ENCODE measurements around the gene SLC19A2. TPM values are rescaled to one million over a fixed set of nuclear protein-coding genes. Genes with fewer than 3 reads are reported as not detected.

SLC19A2 gene
- polyA plus RNA-seq, 3 donors from 2014 or later: 0.38 to 2.4 (median 0.51) TPM

DNA sequence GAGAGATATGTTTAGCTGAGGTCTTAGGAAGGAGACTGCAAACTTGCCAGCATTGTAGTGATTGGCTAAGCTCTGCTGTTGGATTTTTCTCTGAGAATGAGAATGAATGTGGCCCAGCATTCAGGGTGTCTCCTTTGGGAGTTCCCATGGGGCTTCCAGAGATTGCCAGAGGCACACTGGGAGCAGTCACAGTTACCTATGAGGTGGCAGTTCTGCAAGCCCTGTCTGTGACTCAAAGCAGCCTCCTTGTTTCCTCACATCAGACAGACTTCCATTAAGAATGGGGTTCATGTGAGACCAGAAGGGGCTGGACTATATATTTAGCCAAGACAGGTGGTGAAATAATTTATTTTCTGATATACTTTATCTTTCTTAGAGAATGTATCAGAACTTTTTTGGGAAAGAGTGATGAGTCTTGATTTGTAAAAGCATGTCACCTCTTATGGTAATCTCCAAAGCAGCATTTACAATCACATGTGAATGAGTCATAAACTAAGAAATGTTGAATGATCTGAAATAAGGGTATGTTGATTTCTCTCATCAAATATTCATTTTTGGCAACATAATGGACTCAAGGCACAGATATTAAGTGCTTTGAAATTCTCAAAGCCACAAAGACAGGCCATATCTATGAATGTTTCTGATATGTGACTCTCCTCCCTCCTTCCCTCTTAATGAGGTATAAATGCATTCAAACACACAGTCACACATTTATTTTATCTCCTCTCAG is 9.5 kb upstream of the SLC19A2 start:
- H3K27me3 Mint-ChIP-seq (ENCODE audit: low read depth in 3 of 3): peaks cover 0 to 10% (median 2%) of the 10 kb centered on the region in 3 donors
- DNase-seq: no peak
- no peak overlapping the region for H3K4me3 Mint-ChIP-seq
- H3K9me3 Mint-ChIP-seq: no peaks in the 10 kb centered on the region
- no peaks in the 10 kb centered on the region for H3K36me3 Mint-ChIP-seq
- no peaks in the 10 kb centered on the region for H3K4me1 Mint-ChIP-seq
- no peak overlapping the region for H3K27ac Mint-ChIP-seq

DNA sequence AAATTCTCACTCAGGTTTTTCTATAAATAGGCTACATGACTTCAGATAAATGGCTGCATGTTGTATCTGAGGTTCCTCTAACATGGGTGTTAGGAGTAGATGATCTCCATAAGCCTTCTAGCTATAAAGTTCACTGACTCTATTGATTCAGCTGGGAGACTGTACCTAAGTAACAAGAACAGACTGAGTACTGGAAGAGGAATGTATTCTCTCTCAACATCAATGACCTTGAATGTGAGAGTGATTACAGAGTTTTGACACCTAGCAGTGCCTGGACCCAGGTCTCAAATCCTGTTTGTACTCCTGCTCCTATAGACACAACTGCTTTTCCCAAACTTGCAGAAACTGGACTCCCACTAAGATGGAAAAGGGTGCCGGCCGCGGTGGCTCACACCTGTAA is 8.6 kb upstream of the SLC19A2 start:
- Mint-ChIP-seq H3K36me3 (no peaks in the 10 kb centered on the region), H3K27me3 (ENCODE audit: low read depth in 3 of 3) (peaks cover 0 to 10% (median 2%) of the 10 kb centered on the region in 3 donors), H3K27ac (no peak overlapping the region), H3K4me3 (no peak overlapping the region), H3K4me1 (no peaks in the 10 kb centered on the region), H3K9me3 (no peaks in the 10 kb centered on the region)
- no peak for DNase-seq

DNA sequence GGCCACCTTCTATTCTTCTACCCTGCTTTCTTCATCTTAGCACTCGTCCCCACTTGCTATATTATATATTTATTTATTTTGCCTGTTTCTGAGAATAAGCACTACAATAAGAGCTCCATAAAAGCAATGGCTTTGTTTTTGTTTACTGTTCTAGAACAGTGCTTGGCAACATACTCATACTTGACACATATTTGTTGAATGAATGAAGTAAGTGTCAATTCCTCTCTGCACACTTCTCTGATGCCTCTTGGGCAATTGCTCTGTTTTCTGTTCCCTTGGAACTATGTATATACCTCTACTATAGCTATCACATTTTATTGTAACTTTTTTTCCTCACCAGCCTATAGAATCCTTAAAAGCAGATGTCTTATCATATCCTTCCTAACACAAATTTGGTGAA is 7.5 kb upstream of the SLC19A2 start:
- H3K4me1 Mint-ChIP-seq: no peaks in the 10 kb centered on the region
- H3K36me3 Mint-ChIP-seq: no peaks in the 10 kb centered on the region
- no peak overlapping the region for H3K27ac Mint-ChIP-seq
- DNase-seq: no peak
- H3K4me3 Mint-ChIP-seq: no peak overlapping the region
- no peaks in the 10 kb centered on the region for H3K9me3 Mint-ChIP-seq
- H3K27me3 Mint-ChIP-seq (ENCODE audit: low read depth in 3 of 3): peaks cover 0 to 10% (median 0%) of the 10 kb centered on the region in 3 donors

DNA sequence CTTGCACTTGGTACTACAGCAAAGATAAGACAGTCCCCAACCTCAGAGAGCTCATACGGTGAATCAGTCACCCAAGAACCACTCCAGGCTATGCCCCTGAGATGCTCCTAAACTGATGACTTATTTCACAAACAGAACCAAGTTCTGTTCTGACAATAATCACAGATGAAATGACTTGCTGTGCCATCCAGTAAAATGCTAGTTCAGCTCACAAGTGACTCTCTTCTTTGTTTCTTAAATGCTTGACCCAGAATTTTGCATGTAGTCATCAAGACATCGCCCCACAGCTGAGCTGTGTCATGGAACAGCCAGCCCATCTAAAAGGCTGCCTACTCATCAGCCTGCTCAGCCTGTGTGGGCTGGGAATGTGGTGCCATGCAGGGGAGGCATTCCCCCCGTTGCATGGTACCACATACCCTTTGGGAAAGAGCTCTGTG is 6.1 kb upstream of the SLC19A2 start:
- Mint-ChIP-seq H3K36me3 (no peaks in the 10 kb centered on the region), H3K27ac (no peak overlapping the region), H3K4me1 (peaks cover 2 to 5% of the 10 kb centered on the region in 2 donors), H3K27me3 (ENCODE audit: low read depth in 3 of 3) (peaks cover 0 to 10% (median 0%) of the 10 kb centered on the region in 3 donors), H3K9me3 (no peaks in the 10 kb centered on the region), H3K4me3 (no peak overlapping the region)
- no peak for DNase-seq

DNA sequence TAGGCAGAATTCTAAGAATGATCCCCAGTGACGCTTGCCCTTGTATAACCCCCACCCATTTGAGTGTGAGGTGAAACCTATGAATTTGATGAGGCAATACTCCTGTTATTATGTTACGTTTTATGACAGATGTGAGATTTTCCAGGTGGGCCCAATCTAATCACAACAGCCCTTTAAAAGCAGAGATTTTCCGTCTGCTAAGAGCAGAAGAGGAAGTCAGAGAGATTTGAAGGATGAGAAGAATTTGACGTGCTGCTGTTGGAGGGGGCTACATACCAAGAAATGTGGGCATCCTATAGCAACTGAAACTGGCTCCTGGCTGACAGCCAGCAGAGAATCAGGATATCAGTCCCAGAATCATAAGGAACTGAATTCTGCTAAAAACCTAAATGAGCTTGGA is 2.4 kb upstream of the SLC19A2 start:
- H3K27ac Mint-ChIP-seq: no peak overlapping the region
- H3K36me3 Mint-ChIP-seq: no peaks in the 10 kb centered on the region
- no peak for DNase-seq
- H3K27me3 Mint-ChIP-seq (ENCODE audit: low read depth in 3 of 3): peaks cover 3 to 8% (median 5%) of the 10 kb centered on the region in 3 donors
- H3K4me3 Mint-ChIP-seq: no peak overlapping the region
- no peaks in the 10 kb centered on the region for H3K9me3 Mint-ChIP-seq
- peaks cover 31 to 37% of the 10 kb centered on the region in 2 donors for H3K4me1 Mint-ChIP-seq

DNA sequence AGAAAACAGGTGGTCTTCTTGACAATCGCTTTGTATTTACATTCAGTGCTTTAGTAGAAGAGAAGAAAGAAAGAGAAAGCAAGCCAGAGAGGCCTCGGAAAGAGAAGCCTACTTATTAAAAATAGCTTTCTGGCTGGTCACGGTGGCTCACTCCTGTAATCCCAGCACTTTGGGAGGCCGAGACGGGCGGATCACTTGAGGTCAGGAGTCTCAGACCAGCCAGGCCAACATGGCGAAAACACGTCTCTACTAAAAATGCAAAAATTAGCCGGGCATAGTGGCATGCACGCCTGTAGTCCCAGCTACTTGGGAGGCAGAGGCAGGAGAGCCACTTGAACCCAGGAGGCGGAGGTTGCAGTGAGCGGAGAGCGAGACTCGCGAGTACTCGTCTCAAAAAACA is 1.8 kb upstream of the SLC19A2 start:
- no peaks in the 10 kb centered on the region for H3K36me3 Mint-ChIP-seq
- no peak for DNase-seq
- H3K27ac Mint-ChIP-seq: no peak overlapping the region
- H3K27me3 Mint-ChIP-seq (ENCODE audit: low read depth in 3 of 3): peaks cover 3 to 8% (median 5%) of the 10 kb centered on the region in 3 donors
- H3K4me1 Mint-ChIP-seq: peaks cover 31 to 37% of the 10 kb centered on the region in 2 donors
- no peak overlapping the region for H3K4me3 Mint-ChIP-seq
- H3K9me3 Mint-ChIP-seq: no peaks in the 10 kb centered on the region

DNA sequence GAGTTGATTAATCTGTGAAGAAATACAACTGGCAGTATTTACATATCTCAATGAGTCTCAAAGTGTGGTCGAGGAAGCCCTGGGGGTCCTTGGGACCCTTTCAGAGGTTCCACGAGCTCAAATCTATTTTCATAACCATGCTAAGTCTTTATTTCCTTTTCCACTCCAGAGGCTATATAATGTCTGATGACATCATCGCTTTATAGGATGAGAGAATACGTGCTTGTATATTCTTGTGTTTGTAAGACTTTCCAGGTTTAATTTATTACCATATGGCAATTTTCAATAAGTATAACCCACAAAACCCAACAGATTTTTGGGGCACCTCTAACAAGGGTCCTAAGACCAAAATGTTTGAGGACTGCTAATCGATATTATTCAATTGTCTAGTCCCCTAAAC is 1.4 kb upstream of the SLC19A2 start:
- peak overlapping the region in 3 of 6 donors; percentile 67 to 92 (median 87) for H3K27ac Mint-ChIP-seq
- peaks cover 3 to 8% (median 5%) of the 10 kb centered on the region in 3 donors for H3K27me3 Mint-ChIP-seq (ENCODE audit: low read depth in 3 of 3)
- H3K36me3 Mint-ChIP-seq: no peaks in the 10 kb centered on the region
- peak overlapping the region in 1 of 5 donors; percentile 97 for H3K4me3 Mint-ChIP-seq
- no peak for DNase-seq
- no peaks in the 10 kb centered on the region for H3K9me3 Mint-ChIP-seq
- H3K4me1 Mint-ChIP-seq: peaks cover 31 to 37% of the 10 kb centered on the region in 2 donors

DNA sequence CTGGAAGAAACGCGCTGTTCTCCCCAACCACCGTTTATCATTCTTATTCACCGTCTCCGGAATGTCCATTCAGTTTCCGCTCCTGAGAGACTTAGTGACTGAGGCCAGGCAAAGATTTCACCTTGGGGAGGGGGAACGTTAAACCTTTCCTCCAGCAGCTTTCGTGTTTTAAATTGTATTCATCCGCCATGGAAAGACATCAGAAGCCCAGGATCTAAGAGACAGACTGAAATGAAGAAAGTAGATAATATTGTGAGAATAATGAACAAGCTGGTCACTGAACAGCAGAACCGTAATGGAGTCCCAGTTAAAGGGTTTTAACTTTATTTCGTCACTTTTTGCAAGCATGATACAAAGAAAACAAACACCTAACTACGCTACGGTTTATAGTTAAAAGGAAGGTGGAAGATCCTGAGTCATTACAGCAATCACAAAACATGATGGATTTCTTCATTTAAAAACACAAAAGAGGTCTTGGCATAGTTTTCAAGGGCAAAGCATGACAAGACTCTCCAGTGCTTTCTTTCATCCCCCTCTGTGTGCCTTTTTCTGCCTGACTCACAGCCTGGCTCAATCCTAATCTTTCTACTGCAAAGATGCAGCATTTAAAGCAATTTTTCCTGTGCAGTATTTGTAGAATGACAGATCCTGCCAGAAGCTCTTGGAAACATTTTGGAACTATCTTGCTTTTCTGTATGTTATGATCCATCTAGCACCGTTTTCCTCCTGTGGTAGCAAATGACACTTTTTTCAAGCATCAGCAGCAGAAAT is 722 bp upstream of the SLC19A2 start:
- Mint-ChIP-seq H3K36me3 (no peaks in the 10 kb centered on the region), H3K27ac (peak overlapping the region; percentile 86 to 96 (median 92)), H3K9me3 (no peaks in the 10 kb centered on the region), H3K4me1 (peaks cover 31 to 37% of the 10 kb centered on the region in 2 donors), H3K4me3 (peak overlapping the region; percentile 89 to 97 (median 95)), H3K27me3 (ENCODE audit: low read depth in 3 of 3) (peaks cover 3 to 8% (median 5%) of the 10 kb centered on the region in 3 donors)
- peak in 1 of 3 donors; percentile 1 for DNase-seq

DNA sequence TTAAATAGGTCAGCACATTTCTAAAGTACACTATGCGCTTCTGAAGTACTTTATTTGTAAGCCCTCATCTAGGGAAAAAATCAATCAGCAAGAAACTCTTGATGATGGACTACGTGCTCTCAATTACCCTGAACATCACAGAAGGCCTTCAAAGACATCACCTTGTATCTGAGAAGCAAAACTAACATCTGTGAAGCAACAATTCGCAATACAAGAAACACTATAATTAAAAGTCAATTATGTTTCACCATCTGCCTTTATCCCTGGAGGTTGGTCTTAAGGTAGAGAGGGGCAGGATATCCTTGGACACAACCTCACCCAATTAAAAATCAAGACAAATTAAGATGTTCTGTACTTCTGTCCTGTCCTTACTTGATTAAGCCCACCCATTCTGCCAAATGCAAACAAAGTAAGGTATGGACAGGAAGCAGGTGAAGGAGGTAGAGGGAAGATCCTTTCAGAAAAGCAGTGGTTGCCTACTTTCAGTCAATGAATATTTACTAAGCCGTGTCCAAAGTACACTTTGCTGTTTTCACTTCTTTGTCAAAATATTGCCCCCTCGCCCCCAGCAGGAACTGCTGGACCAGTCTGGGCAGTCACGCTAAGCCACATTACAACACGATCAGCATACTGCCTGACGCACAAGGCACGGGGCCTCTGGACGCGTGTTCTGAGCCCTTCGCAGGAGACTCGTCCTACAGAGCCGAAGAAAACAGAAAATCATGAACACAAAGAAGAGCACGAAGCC is 887 bp downstream of the SLC19A2 start:
- Mint-ChIP-seq H3K9me3 (no peaks in the 10 kb centered on the region), H3K36me3 (peaks cover 0 to 5% (median 0%) of the 10 kb centered on the region in 3 donors), H3K27me3 (ENCODE audit: low read depth in 3 of 3) (peaks cover 3 to 8% (median 7%) of the 10 kb centered on the region in 3 donors), H3K4me1 (peaks cover 31 to 37% of the 10 kb centered on the region in 2 donors), H3K27ac (peak overlapping the region; percentile 87 to 95 (median 93)), H3K4me3 (peak overlapping the region; percentile 89 to 97 (median 95))
- peak in 2 of 3 donors; percentile 39 to 44 for DNase-seq

DNA sequence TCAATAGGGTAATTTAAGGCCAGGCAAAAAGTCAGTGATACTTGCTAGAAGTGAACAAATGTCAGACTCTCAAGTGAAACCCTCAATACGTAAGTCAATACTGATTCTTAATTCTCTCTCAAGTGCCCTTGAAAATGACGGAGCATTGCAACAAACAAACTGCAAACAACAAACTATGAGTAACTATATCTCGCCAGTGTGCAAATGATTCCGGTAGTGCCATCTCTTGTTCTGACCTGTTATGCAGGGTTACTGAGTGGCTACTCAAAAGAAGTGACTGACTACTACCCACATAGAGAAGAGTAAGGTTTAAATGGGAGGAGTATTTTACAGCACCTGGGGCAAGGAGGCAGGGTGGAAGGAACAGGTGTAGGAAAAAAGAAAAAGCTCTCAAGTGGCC is 1.6 kb downstream of the SLC19A2 start:
- Mint-ChIP-seq H3K27ac (peak overlapping the region in 3 of 6 donors; percentile 4 to 22 (median 12)), H3K27me3 (ENCODE audit: low read depth in 3 of 3) (peaks cover 3 to 8% (median 7%) of the 10 kb centered on the region in 3 donors)

DNA sequence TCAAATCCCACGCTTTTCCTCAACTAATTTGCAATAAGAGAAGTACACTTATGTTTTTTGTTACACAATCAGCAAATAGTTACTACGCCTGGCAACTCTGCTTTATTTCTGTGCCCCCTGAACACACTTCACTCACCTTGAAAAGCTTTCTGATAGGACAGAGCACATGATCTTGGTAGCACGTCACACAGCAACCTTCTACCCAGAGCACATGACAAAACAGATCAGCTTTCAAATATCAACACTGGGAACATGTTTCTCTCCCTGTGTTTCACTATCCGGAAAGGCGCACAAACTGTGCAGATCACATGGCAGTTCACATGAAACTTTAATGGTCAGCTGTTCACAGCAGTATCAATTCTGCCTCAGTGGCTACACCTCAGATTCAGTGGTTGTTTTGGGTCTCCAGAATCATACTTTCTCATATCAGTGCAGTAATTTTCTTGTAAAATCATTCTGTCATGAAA is 2.2 kb downstream of the SLC19A2 start:
- Mint-ChIP-seq H3K27ac (peak overlapping the region in 1 of 6 donors; percentile 14), H3K9me3 (no peaks in the 10 kb centered on the region), H3K27me3 (ENCODE audit: low read depth in 3 of 3) (peaks cover 3 to 8% (median 7%) of the 10 kb centered on the region in 3 donors), H3K4me3 (peak overlapping the region in 1 of 5 donors; percentile 92), H3K36me3 (peaks cover 0 to 5% (median 0%) of the 10 kb centered on the region in 3 donors), H3K4me1 (peaks cover 31 to 37% of the 10 kb centered on the region in 2 donors)
- no peak for DNase-seq

More for the DNA sequence above, 1.6 kb downstream of the SLC19A2 start:
- H3K36me3 Mint-ChIP-seq: peaks cover 0 to 5% (median 0%) of the 10 kb centered on the region in 3 donors
- H3K9me3 Mint-ChIP-seq: no peaks in the 10 kb centered on the region
- peaks cover 31 to 37% of the 10 kb centered on the region in 2 donors for H3K4me1 Mint-ChIP-seq
- DNase-seq: no peak
- peak overlapping the region; percentile 9 to 92 (median 61) for H3K4me3 Mint-ChIP-seq

DNA sequence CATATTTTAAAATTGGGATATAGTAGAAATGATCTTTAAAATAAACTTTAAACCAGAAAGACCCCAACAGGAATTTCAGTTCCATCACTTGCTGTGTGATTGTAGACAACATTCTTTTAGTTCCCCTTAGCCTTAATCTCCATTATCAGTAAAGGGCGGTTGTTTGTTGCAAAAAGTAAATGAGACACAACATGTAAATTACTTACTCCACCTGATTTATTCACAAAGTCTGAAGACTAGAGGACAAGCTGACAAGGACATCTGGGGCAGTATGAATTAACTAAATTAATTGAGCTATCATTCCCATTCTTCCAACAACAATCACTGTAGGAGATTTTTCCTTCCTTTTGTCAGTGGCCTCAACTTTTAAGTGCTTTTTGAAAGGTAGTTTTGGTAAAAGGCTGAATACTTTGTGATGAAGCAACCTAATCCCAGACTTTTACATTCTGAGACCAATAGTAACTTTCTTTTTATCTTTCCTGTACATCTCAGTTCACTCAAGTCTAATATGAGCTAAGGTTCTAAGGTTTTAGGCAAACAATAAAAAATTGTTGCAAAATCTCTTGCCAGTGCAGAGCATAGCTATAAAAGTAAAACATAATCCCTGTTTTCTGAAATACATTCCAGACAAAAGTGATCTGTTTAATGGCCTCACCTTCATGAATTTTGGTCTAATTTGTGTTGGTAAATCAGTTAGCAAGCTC is 6.2 kb downstream of the SLC19A2 start:
- peaks cover 0 to 12% (median 5%) of the 10 kb centered on the region in 3 donors for H3K36me3 Mint-ChIP-seq
- no peak for DNase-seq
- no peak overlapping the region for H3K27ac Mint-ChIP-seq
- peaks cover 0 to 2% (median 1%) of the 10 kb centered on the region in 3 donors for H3K27me3 Mint-ChIP-seq (ENCODE audit: low read depth in 3 of 3)
- H3K4me3 Mint-ChIP-seq: no peak overlapping the region
- H3K4me1 Mint-ChIP-seq: peaks cover 10 to 13% of the 10 kb centered on the region in 2 donors
- H3K9me3 Mint-ChIP-seq: no peaks in the 10 kb centered on the region

All from immature natural killer cell (primary cell).